Stimulated activated CD4-positive, alpha-beta T cell treated with anti-CD3 and anti-CD28 coated beads, Interleukin-2, amount 100 ng/mL, for 4 hours (primary cell): Measurements from ENCODE around the gene STING1.
"Not testable (repeated sequence)": the region's sequence is repeated elsewhere in the genome, so short reads cannot be mapped to it uniquely, and the experiment has no call there.

ENCODE experiments used
- DNase-seq: peaks from one replicate; pipeline ENCODE4 v3.0.0-alpha.2; 2020; ENCODE audit warnings: low read depth

The STING1 gene

GRCh38 chr5:139482050-139482889 is at the start of gene STING1:
Gene STING1, minus strand, starts transcription at chr5:139482758. Its CDS starts 1,054 bp downstream, at chr5:139481704.
- DNase-seq: peak; percentile 21

DNA sequence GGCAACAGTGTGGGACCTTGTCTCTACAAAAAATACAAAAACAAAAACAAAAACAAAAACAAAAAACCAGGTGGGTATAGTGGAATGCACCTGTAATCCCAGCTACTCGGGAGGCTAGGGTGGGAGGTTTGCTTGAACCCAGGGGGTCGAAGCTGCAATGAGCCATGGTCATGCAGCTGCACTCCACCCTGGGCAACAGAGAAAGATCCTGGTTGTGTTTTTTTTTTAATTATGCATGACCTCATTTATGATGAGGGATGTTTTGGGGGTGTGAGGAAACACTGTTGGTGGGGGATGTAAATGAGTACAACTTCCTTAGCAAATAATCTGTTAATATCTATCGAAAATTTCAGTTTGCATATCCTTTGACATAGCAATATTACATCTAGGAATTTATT is 49.2 kb upstream of the STING1 start:
- no peak for DNase-seq

DNA sequence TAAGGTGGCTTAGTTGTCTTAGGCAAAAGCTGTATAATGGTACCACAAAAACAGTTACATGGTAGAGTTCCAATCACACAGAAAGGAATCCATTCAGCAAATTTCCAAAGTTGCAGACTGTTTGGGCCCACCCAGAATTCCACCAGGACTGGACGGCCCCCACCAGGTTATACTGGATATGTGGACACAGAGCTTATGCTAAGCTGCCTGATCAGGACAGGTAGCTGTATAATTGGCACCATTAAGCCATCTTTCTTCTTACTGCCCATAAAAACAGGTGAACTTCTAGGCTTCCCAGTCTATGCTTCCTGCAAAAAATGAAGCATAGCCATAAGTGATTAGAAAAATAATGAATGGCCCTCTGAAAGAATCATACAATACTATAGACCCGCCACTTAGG is 47.5 kb upstream of the STING1 start:
- DNase-seq: not testable (repeated sequence)

- DNase-seq: not testable (repeated sequence)
These were observed 46.1 kb upstream of the STING1 start for GRCh38 chr5:139528695-139529094.

GRCh38 chr5:139527896-139528467 is 45.4 kb upstream of the STING1 start:
- DNase-seq: not testable (repeated sequence)

DNA sequence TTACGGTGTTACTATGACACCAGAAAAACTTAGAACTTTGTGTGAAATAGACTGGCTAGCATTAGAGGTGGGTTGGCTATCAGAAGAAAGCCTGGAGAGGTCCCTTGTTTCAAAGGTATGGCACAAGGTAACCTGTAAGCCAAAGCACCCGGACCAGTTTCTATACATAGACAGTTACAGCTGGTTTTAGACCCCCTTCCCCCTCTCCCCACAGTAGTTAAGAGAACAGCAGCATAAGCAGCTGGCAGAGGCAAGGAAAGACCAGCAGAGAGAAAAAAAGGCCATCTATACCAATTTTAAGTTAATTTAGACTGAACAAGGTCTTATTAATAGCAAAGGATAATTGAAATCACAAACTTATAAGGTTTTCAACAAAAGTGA is 44.5 kb upstream of the STING1 start:
- not testable (repeated sequence) for DNase-seq

- not testable (repeated sequence) for DNase-seq
These were observed 43.9 kb upstream of the STING1 start for GRCh38 chr5:139526309-139527089.

DNA sequence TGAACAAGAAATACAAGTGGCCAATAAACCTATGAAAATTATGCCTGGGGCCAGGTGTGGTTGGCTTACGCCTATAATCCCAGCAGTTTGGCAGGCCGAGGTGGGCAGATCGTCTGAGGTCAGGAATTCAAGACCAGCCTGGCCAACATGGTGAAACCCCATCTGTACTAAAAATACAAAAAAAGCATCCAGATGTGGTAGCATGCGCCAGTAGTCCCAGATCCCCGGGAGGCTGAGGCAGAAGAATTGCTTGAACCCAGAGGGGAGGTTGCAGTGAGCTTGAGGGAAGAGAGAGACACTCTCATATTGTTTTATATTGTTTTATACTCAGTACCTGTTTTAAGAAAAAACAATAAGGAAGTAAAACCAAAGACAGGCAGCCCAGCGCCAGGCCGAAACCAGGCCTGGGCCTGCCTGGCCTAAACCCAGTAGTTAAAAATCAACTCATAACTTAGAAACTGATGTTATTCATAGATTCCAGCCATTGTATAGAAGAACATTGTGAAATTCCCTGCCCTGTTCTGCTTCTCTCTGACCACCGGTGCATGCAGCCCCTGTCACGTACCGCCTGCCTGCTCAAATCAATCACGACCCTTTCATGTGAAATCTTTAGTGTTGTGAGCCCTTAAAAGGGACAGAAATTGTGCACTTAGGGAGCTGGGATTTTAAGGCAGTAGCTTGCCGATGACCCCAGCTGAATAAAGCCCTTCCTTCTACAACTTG is 43.2 kb upstream of the STING1 start:
- DNase-seq: not testable (repeated sequence)

DNA sequence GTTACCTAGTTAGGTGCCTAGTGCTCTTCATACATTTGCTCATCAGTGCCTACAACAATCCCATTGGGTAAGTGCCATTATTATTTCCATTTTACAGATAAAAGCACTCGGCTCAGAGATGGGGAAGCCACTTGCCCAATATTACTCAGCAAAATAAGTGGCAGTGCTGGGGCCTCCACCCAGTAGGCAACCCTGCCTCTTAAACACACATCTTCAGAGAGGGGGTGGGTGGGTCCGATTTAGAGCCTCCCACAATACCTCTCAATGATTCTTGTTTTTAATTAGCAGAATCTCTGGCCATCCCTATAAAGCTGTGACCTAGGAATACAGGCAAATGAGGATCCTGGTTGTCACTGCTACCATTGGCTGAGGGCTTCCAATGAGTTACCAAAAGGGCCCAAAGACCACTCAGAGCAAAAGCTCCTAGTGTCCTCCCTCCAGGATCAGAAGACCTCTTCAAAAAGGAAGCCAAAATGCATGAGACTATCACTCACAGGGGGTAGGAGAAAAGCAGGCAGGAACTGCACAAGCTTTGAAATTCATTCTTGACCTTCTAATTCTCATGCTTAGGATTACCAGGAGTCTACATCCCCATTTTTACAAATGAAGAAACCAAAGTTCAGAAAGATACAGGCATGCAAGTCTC is 42.5 kb upstream of the STING1 start:
- no peak for DNase-seq

- no peak for DNase-seq
These were observed 41.9 kb upstream of the STING1 start for GRCh38 chr5:139524446-139524845.

DNA sequence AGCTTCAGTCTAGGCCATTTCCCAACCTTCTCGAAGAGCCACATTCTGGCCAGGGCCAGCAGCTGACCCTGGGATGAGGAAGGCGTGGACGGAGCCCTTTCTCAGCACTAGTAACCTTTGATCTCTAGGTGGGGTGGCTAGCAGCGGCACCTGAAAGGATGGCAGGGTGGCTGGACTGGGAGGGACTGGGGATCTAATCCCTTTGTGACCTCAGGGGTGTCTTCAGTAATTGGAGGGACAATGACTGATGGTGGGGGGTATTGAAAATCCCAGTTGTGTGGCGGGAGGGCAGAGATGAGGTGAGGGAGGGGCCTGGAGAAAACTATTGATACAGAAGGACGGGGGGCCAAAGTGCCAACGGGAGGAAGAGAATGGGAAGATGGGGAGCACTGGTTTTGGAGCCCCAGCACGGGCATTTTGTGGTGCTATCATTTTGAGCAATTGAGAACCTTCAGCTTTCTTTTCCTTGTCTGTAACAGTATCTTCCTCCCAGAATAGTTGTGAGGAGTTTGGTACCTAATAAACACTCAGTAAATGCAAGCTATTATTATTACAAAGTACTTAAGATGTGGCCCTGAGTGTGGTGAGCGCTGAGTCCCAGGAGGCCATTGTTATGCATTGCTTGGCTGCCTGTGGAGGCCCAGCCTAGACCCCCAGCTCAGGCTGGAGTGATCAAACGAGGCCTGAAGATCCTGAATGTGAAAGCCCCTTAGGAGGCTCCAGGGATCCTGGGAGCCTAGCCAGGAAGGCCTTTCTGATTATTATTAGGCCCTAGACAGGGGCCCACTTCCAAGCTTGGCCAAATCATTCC is 41.3 kb upstream of the STING1 start:
- DNase-seq: no peak

GRCh38 chr5:139517683-139518564 is 35.4 kb upstream of the STING1 start:
- peak; percentile 78 for DNase-seq

DNA sequence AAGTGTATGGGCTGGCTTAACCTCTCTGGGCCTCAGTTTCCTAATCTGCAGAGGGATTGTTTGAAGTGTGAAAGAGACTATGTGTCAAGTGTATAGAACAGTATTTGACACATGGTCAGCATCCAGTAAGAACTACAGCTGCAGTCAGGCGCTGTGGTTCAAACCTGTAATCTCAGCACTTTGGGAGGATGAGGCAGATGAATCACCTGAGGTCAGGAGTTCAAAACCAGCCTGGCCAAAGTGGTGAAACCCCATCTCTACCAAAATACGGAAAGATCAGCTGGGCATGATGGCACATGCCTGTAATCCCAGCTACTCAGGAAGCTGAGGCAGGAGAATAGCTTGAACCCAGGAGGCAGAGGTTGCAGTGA is 31.9 kb upstream of the STING1 start:
- DNase-seq: no peak

- DNase-seq: no peak
These were observed 31.4 kb upstream of the STING1 start for GRCh38 chr5:139513852-139514485.

DNA sequence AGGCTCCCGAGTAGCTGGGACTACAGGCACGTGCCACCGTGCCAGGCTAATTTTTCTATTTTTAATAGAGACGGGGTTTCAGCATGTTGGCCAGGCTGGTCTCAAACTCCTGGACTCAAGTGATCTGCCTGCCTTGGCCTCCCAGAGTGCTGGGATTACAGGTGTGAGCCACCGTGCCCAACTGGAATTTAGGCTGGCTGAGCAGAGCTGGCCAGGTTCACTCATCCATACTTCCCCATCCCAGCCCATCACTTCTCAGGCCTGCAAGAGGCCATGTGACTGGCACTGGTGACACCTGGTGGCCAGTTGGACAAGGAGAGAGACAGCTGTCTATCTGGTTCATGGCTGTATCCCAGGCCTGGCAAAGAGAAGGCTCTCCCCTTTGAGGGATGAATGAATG is 30.9 kb upstream of the STING1 start:
- DNase-seq: peak; percentile 66

GRCh38 chr5:139512786-139513390 is 30.3 kb upstream of the STING1 start:
- no peak for DNase-seq

- DNase-seq: not testable (repeated sequence)
These were observed 22.2 kb upstream of the STING1 start for GRCh38 chr5:139504722-139505121.

DNA sequence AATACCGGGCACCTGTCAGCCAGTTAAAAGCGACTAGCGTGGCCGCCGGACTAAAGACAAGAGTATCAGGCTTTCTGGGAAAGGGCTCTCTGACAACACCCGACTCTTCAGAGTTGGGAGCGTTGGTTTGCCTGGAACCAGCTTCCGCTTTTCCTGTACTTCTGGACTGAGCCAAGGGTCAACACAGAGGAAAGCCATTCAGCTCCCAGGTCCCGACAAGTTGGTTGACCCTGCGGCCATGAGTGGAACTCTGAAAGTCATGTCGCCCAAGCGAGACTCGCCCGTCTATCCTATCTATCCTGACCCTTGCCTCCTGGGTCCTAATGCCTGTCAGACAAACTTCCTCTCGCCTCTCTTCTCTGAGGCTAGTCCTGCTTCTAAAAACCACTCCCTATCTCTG is 21.3 kb upstream of the STING1 start:
- DNase-seq: not testable (repeated sequence)
